K562 (cell line): ENCODE results near the gene FMN2.

Experiments used
- BRCA1 ChIP-seq, 2 experiments: fragments of 450-650 bp in 1 of 2; sonication (generic) in 1 of 2; formaldehyde crosslinking in 1 of 2; IDR thresholded peaks; 2 replicates each; pipeline versions ENCODE4 v1.5.0 to v1.6.1; 2017 to 2020; ENCODE audit warnings: mild to moderate bottlenecking in 1 of 2, missing genetic modification reagents in 1 of 2
- CCNT2 ChIP-seq: IDR thresholded peaks from 2 replicates; pipeline ENCODE4 v1.6.1; 2011; ENCODE audit warnings: borderline replicate concordance, low read depth, mild to moderate bottlenecking, moderate library complexity, mixed read lengths, low read length; ENCODE audit not compliant: insufficient read length; ENCODE audit errors: extremely low read depth
- ETS1 ChIP-seq: conservative IDR thresholded peaks from 2 replicates; pipeline ENCODE4 v1.6.1; 2011; ENCODE audit warnings: low read depth, mild to moderate bottlenecking, low read length; ENCODE audit not compliant: control insufficient read depth
- ETV5 ChIP-seq: sonication (generic); formaldehyde crosslinking; IDR thresholded peaks from 2 replicates; pipeline ENCODE4 v1.4.0; 2020; ENCODE audit warnings: low read depth, mild to moderate bottlenecking, missing genetic modification reagents
- ETV6 ChIP-seq, 3 experiments: fragments of 150-350 bp in 1 of 3; sonication (generic) in 1 of 3; formaldehyde crosslinking in 1 of 3; IDR thresholded peaks; 2 replicates each; pipeline versions ENCODE4 v1.6.1 to v1.8.0; 2014 to 2022; ENCODE audit warnings: borderline replicate concordance in 2 of 3, low read depth in 2 of 3, antibody characterized with exemption in 1 of 3, low read length in 1 of 3, mild to moderate bottlenecking in 1 of 3, missing genetic modification reagents in 1 of 3
- PHF21A ChIP-seq: fragments of 450-650 bp; IDR thresholded peaks from 2 replicates; pipeline ENCODE4 v1.6.1; 2017; ENCODE audit warnings: low read depth, borderline replicate concordance
- POLR2A ChIP-seq: fragments of 450-650 bp; conservative IDR thresholded peaks from 2 replicates; pipeline ENCODE4 v1.6.1; 2016
- POLR2AphosphoS2 ChIP-seq: IDR thresholded peaks from 2 replicates; pipeline ENCODE4 v1.6.1; 2012; ENCODE audit warnings: low read length, improper control_type of control experiment
- POLR2AphosphoS5 ChIP-seq: IDR thresholded peaks from 2 replicates; pipeline ENCODE4 v1.6.1; 2011; ENCODE audit warnings: mild to moderate bottlenecking, low read depth, low read length, moderate library complexity; ENCODE audit not compliant: control insufficient read depth, insufficient read depth
- SMAD3 ChIP-seq: fragments of 450-650 bp; formaldehyde crosslinking; conservative IDR thresholded peaks from 2 replicates; pipeline ENCODE4 v1.4.0; 2020; ENCODE audit warnings: mild to moderate bottlenecking
- TOE1 ChIP-seq, 2 experiments: fragments of 450-650 bp in 1 of 2; sonication (generic) in 1 of 2; formaldehyde crosslinking in 1 of 2; IDR thresholded peaks; 2 replicates each; pipeline versions ENCODE4 v1.7.1 to v1.8.0; 2016 to 2022; ENCODE audit warnings: borderline replicate concordance in 2 of 2, mild to moderate bottlenecking in 2 of 2, antibody characterized with exemption in 1 of 2, inconsistent platforms in 1 of 2, low read depth in 1 of 2, missing genetic modification reagents in 1 of 2, moderate library complexity in 1 of 2
- ZNF354B ChIP-seq: fragments of 250-450 bp; sonication (Bioruptor Pico); IDR thresholded peaks from 2 replicates; pipeline ENCODE4 v1.4.0; 2020

DNA sequence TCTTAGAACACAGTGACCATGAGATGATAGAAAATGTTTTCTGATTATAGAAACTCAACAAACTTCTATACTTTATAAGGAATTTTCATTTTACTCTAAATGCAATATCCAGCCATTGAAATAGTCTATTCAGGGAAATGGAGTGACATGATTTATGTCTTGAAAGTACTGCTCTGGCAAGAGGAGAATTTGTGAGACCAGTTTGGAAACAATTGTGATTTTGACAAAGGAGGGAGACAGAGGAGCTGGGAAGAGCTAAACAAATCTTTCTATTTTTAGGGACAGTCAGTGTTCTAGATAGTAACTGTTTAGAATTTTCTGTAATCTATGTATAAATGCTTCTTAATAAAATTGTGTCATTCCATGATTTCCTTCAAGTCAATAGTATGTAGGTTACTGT lies 252.3 kb downstream of the FMN2 start:
- TF ChIP-seq ETV6 (IDR thresholded peaks at IDR 0.05; ENCODE audit: borderline replicate concordance in 1 of 2, low read depth in 2 of 2, low read length in 1 of 2), result no peak
- no peak for TF ChIP-seq ETV6 (CRISPR knock-in tag; IDR thresholded peaks at IDR 0.05; ENCODE audit: borderline replicate concordance)
- no peak for TF ChIP-seq PHF21A
- TF ChIP-seq BRCA1 (IDR thresholded peaks at IDR 0.05), result no peak
- TF ChIP-seq BRCA1 (CRISPR knock-in tag; IDR thresholded peaks at IDR 0.05), result no peak
- TF ChIP-seq TOE1 (IDR thresholded peaks at IDR 0.05; ENCODE audit: borderline replicate concordance), result no peak
- no peak for TF ChIP-seq TOE1 (CRISPR knock-in tag; IDR thresholded peaks at IDR 0.05; ENCODE audit: borderline replicate concordance, low read depth)
- no peak for TF ChIP-seq ETV5 (CRISPR knock-in tag)
- no peak for TF ChIP-seq POLR2AphosphoS2
- TF ChIP-seq ETS1, result no peak
- TF ChIP-seq SMAD3 (CRISPR knock-in tag), result no peak
- no peak for TF ChIP-seq POLR2AphosphoS5
- TF ChIP-seq POLR2A, result no peak
- no peak for TF ChIP-seq CCNT2
- no peak for TF ChIP-seq ZNF354B
